Mesendoderm (in vitro differentiated cells): Measurements from ENCODE around the gene PKNOX2.
"Not testable (repeated sequence)": the region's sequence is repeated elsewhere in the genome, so short reads cannot be mapped to it uniquely, and the experiment has no call there.

ENCODE experiments used
- DNase-seq: peaks from one replicate; pipeline ENCODE4 v3.0.0; 2013
- H2AK5ac ChIP-seq: 2 replicates; pipeline ENCODE4 v1.6.1; 2013; ENCODE audit warnings: low read length, inconsistent platforms
- H2BK120ac ChIP-seq: 2 replicates; pipeline ENCODE4 v1.6.1; 2013; ENCODE audit warnings: low read depth, mild to moderate bottlenecking, low read length, moderate library complexity, mixed read lengths
- H2BK15ac ChIP-seq: replicated peaks from 2 replicates; pipeline ENCODE4 v1.6.1; 2013; ENCODE audit warnings: low read depth, mild to moderate bottlenecking, moderate library complexity
- H2BK5ac ChIP-seq: 2 replicates; pipeline ENCODE4 v1.6.1; 2013; ENCODE audit warnings: low read length, inconsistent platforms
- H3K18ac ChIP-seq: 2 replicates; pipeline ENCODE4 v1.6.1; 2013; ENCODE audit warnings: mild to moderate bottlenecking, low read length, mixed read lengths
- H3K23ac ChIP-seq: one replicate; pipeline ENCODE4 v1.6.1; 2013; ENCODE audit warnings: low read length
- H3K27ac ChIP-seq: 2 replicates; pipeline ENCODE4 v1.5.1; 2013; ENCODE audit warnings: low read depth, mild to moderate bottlenecking, inconsistent platforms, low read length, moderate library complexity
- H3K27me3 ChIP-seq: 2 replicates; pipeline ENCODE4 v1.6.1; 2013; ENCODE audit warnings: low read length, control low read depth, mild to moderate bottlenecking, inconsistent platforms; ENCODE audit not compliant: insufficient read depth, poor library complexity
- H3K36me3 ChIP-seq: 2 replicates; pipeline ENCODE4 v1.6.1; 2013; ENCODE audit warnings: low read length, inconsistent platforms; ENCODE audit not compliant: control insufficient read depth, insufficient read depth
- H3K4ac ChIP-seq: one replicate; pipeline ENCODE4 v1.6.1; 2013; ENCODE audit warnings: low read depth, mild to moderate bottlenecking, low read length, moderate library complexity
- H3K4me1 ChIP-seq: 2 replicates; pipeline ENCODE4 v1.6.1; 2013; ENCODE audit warnings: low read depth, low read length, inconsistent platforms; ENCODE audit not compliant: control insufficient read depth
- H3K4me2 ChIP-seq: 2 replicates; pipeline ENCODE4 v1.6.1; 2013; ENCODE audit warnings: low read length
- H3K4me3 ChIP-seq: 2 replicates; pipeline ENCODE4 v1.5.1; 2013; ENCODE audit warnings: mild to moderate bottlenecking, low read length
- H3K56ac ChIP-seq: one replicate; pipeline ENCODE4 v1.6.1; 2013; ENCODE audit warnings: low read length
- H3K79me1 ChIP-seq: 2 replicates; pipeline ENCODE4 v1.6.1; 2013; ENCODE audit warnings: low read length, inconsistent platforms
- H3K79me2 ChIP-seq: 2 replicates; pipeline ENCODE4 v1.6.1; 2013; ENCODE audit warnings: mild to moderate bottlenecking, low read length; ENCODE audit not compliant: control insufficient read depth, insufficient read depth
- H3K9ac ChIP-seq: 2 replicates; pipeline ENCODE4 v1.6.1; 2013; ENCODE audit warnings: low read length, inconsistent platforms
- H4K5ac ChIP-seq: one replicate; pipeline ENCODE4 v1.6.1; 2013; ENCODE audit warnings: low read length
- H4K8ac ChIP-seq: one replicate; pipeline ENCODE4 v1.6.1; 2013; ENCODE audit warnings: low read depth, mild to moderate bottlenecking, control low read depth, low read length, moderate library complexity
- WGBS: extraction: QIAGEN DNeasy Blood & Tissue Kit; methylation state at CpG from one replicate; pipeline ENCODE4 v1.1.7; 2013; ENCODE audit warnings: low lambda C conversion rate, missing lambda C conversion rate; ENCODE audit not compliant: insufficient coverage; ENCODE audit errors: extremely low coverage; 5-methylcytosine and 5-hydroxymethylcytosine counted together

The PKNOX2 gene

DNA sequence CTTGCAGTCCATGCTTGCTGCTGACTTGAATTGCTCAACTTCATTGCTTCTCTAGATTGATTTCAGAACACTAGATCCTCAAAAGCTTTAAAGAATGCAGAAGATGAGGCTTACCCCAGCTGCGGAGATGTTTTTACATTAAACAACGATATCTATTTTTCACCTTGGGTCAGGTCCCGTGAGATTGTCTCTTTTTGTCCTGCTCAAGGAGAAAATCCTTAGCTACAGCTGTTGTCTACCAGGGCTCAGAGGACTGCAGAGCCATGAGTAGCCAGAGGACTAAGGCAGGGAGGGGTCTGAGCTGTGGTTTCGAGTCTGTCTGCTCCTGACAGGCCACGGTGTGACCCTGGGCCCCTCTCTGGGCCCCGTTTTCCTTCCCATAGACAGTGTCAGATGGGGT lies 51.4 kb downstream of the PKNOX2 start:
- Histone ChIP-seq H3K4me1 (peaks cover 7% of the 10 kb centered on the region), H2BK120ac (no peak overlapping the region), H3K4ac (no peak overlapping the region), H3K4me3 (no peak overlapping the region), H3K23ac (no peak overlapping the region), H3K56ac (no peak overlapping the region), H4K8ac (no peak overlapping the region), H3K36me3 (no peaks in the 10 kb centered on the region), H3K79me2 (no peaks in the 10 kb centered on the region), H3K27ac (no peak overlapping the region), H3K79me1 (no peaks in the 10 kb centered on the region), H2AK5ac (no peak overlapping the region), H2BK15ac (no peak overlapping the region), H3K9ac (no peak overlapping the region), H2BK5ac (no peak overlapping the region), H3K18ac (no peak overlapping the region), H3K4me2 (no peak overlapping the region), H3K27me3 (no peaks in the 10 kb centered on the region), H4K5ac (no peak overlapping the region)
- DNase-seq = no peak
- no CpG with 5 or more reads among the region's 6 CpGs for WGBS

DNA sequence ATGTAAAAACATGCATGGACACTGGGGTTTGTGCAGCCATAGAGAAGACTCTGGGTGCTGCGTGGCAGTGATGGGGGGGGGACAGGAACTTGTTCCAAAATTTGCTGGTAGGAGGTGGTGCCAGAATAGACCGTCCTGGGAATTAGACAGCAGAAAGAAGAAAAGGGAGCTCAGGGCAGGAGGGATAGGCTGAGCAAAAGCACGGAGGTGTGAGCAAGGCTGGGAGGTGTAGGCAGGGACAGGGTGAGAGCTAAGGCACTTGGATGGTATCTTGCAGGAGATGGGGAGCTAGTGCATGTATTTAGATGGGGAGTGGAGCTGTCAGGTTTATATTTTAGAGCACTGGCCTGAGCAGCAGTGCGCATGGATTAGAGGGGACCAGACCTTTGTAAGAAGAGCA lies 53.8 kb downstream of the PKNOX2 start:
- H3K36me3 ChIP-seq = no peaks in the 10 kb centered on the region
- H4K8ac ChIP-seq = no peak overlapping the region
- peaks cover 7% of the 10 kb centered on the region for H3K4me1 ChIP-seq
- no peak overlapping the region for H3K18ac ChIP-seq
- no peak overlapping the region for H2BK120ac ChIP-seq
- H3K27ac ChIP-seq = no peak overlapping the region
- H4K5ac ChIP-seq = no peak overlapping the region
- H2BK15ac ChIP-seq = no peak overlapping the region
- no peak overlapping the region for H3K4ac ChIP-seq
- no peak overlapping the region for H2AK5ac ChIP-seq
- no peak overlapping the region for H3K56ac ChIP-seq
- no peaks in the 10 kb centered on the region for H3K79me1 ChIP-seq
- no peaks in the 10 kb centered on the region for H3K27me3 ChIP-seq
- H3K4me2 ChIP-seq = no peak overlapping the region
- H2BK5ac ChIP-seq = no peak overlapping the region
- no peak overlapping the region for H3K9ac ChIP-seq
- H3K4me3 ChIP-seq = no peak overlapping the region
- WGBS = no CpG with 5 or more reads among the region's 4 CpGs
- no peaks in the 10 kb centered on the region for H3K79me2 ChIP-seq
- H3K23ac ChIP-seq = no peak overlapping the region
- DNase-seq = no peak

DNA sequence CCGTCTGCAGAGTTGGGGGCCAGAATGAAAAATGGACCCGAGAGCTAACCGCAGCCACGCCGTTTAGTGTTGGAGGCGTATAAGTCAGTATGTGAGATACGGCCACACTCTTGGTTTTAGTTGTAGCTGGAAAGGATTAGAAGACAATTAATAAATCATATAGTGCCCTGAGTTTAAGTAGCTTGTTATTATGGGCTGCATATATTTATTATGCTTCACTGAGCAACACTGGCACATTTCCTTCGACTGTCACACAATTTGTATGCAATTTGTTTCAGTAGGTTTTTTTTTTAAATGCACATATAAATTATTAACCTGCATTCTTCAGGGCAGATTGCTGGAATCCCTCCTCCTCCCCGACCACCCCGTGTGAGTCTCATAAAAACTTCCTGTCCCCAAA lies 56.9 kb downstream of the PKNOX2 start:
- peaks cover 7% of the 10 kb centered on the region for H3K4me1 ChIP-seq

DNA sequence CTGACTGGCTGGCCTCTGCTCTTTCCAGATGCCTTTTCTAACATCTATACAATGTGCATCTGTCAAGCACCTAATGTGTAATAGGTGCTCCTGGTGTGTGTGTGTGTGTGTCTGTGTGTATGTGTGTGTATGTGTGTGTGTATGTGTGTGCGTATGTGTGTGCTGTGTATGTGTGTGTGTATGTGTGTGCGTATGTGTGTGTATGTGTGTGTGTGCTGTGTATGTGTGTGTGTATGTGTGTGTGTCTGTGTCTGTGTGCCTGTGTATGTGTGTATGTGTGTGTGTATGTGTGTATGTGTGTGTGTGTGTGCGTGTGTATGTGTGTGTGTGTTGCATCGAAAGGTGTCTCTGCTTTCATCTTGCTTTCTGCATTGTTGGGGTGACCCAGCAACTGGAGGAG lies 57.9 kb downstream of the PKNOX2 start:
- Histone ChIP-seq H3K18ac (no peak overlapping the region), H4K5ac (no peak overlapping the region), H3K36me3 (no peaks in the 10 kb centered on the region), H2BK5ac (no peak overlapping the region), H3K4me2 (no peak overlapping the region), H2BK120ac (no peak overlapping the region), H4K8ac (no peak overlapping the region), H3K4ac (no peak overlapping the region), H2BK15ac (no peak overlapping the region), H2AK5ac (peak overlapping the region; percentile 15), H3K9ac (no peak overlapping the region), H3K79me2 (no peaks in the 10 kb centered on the region), H3K23ac (no peak overlapping the region), H3K56ac (peak overlapping the region; percentile 39), H3K4me3 (no peak overlapping the region), H3K27ac (no peak overlapping the region), H3K4me1 (peaks cover 7% of the 10 kb centered on the region), H3K27me3 (no peaks in the 10 kb centered on the region), H3K79me1 (no peaks in the 10 kb centered on the region)
- no peak for DNase-seq
- WGBS = no CpG with 5 or more reads among the region's 4 CpGs

More for the DNA sequence above, 56.9 kb downstream of the PKNOX2 start:
- no peak for DNase-seq
- H3K4me3 ChIP-seq = no peak overlapping the region
- no peak overlapping the region for H3K18ac ChIP-seq
- no peaks in the 10 kb centered on the region for H3K79me1 ChIP-seq
- no peak overlapping the region for H2AK5ac ChIP-seq
- no peaks in the 10 kb centered on the region for H3K79me2 ChIP-seq
- H3K4ac ChIP-seq = no peak overlapping the region
- no peak overlapping the region for H2BK5ac ChIP-seq
- H3K4me2 ChIP-seq = no peak overlapping the region
- whole genome bisulfite sequencing = no CpG with 5 or more reads among the region's 10 CpGs
- no peaks in the 10 kb centered on the region for H3K36me3 ChIP-seq
- no peak overlapping the region for H4K5ac ChIP-seq
- no peak overlapping the region for H3K56ac ChIP-seq
- no peak overlapping the region for H3K27ac ChIP-seq
- H2BK120ac ChIP-seq = no peak overlapping the region
- no peaks in the 10 kb centered on the region for H3K27me3 ChIP-seq
- H3K23ac ChIP-seq = no peak overlapping the region
- no peak overlapping the region for H3K9ac ChIP-seq
- no peak overlapping the region for H2BK15ac ChIP-seq
- no peak overlapping the region for H4K8ac ChIP-seq

DNA sequence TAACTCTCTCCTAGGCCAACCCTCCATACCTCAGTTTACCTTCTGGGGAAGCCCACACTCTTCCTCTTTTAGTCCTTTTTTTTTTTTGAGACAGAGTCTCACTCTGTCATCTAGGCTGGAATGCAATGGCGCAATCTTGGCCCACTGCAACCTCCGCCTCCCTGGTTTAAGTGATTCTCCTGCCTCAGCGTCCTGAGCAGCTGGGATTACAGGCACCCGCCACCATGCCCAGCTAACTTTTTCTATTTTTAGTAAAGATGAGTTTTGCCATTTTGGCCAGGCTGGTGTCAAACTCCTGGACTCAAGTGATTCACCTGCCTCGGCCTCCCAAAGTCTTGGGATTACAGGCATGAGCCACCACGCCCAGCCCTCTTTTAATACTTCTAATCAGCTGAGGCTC lies 58.6 kb downstream of the PKNOX2 start:
- not testable (repeated sequence) for H3K27ac ChIP-seq

DNA sequence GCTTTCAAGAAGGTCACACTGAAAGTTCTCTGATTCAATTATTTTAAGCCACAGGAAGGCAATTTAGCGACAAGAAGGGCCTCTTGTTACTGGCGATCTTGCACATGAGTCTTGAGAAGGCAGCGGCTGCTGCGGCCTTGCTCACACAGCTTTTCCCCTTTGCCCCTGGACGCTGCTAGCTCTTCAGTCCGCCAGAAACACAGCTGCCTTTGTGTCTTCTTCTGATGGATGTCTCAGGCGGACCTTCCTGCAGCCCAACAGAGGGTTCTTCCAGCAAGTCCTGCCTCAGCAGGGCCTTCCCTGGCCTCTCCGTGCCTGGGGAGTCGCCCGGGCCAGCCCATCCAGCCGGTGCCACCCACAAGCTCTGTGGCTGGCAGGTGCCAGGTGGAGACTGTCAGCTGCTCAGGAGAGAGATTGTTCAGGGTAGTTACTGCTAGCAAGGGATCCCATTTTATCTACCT lies 59.4 kb downstream of the PKNOX2 start:
- Histone ChIP-seq H3K79me2 (no peaks in the 10 kb centered on the region), H4K8ac (no peak overlapping the region), H3K4me3 (no peak overlapping the region), H3K4me2 (no peak overlapping the region), H3K9ac (peak overlapping the region; percentile 10), H2BK5ac (peak overlapping the region; percentile 13), H2BK15ac (no peak overlapping the region), H4K5ac (no peak overlapping the region), H3K79me1 (no peaks in the 10 kb centered on the region), H3K27me3 (no peaks in the 10 kb centered on the region), H3K36me3 (no peaks in the 10 kb centered on the region), H3K18ac (no peak overlapping the region), H3K56ac (peak overlapping the region; percentile 66), H3K27ac (no peak overlapping the region), H3K23ac (no peak overlapping the region), H3K4ac (no peak overlapping the region), H3K4me1 (peaks cover 10% of the 10 kb centered on the region), H2BK120ac (no peak overlapping the region), H2AK5ac (peak overlapping the region; percentile 59)
- WGBS = no CpG with 5 or more reads among the region's 11 CpGs
- no peak for DNase-seq

More for the DNA sequence above, 58.6 kb downstream of the PKNOX2 start:
- not testable (repeated sequence) for H3K4me3 ChIP-seq, H3K56ac ChIP-seq, H3K4me2 ChIP-seq, H3K23ac ChIP-seq, H2AK5ac ChIP-seq, H3K4me1 ChIP-seq, H3K79me1 ChIP-seq, H2BK15ac ChIP-seq, H3K9ac ChIP-seq, H2BK5ac ChIP-seq, H3K18ac ChIP-seq, H3K27me3 ChIP-seq, H3K36me3 ChIP-seq, H3K4ac ChIP-seq, H4K5ac ChIP-seq, DNase-seq, H4K8ac ChIP-seq, H2BK120ac ChIP-seq, H3K79me2 ChIP-seq
- WGBS = no CpG with 5 or more reads among the region's 6 CpGs
